Esophagus muscularis mucosa (tissue), 4 donors: ENCODE data around the gene AGPAT4. TPM values are rescaled to one million over a fixed set of nuclear protein-coding genes. Genes with fewer than 3 reads are reported as not detected.
A peak's percentile ranks its signal among the peaks of the same experiment; 100 is the strongest.

Experiments
- DNase-seq: peaks from one replicate; pipeline ENCODE4 v3.0.0-alpha.2; 2017; ENCODE audit errors: extremely low spot score
- H3K27ac ChIP-seq, 4 donors: fragments of 200-600 bp; sonication (generic); replicated peaks in 1 of 4; 1 replicate in 3 of 4; 2 replicates in 1 of 4; pipeline ENCODE4 v1.5.1; 2016 to 2019; ENCODE audit warnings: mild to moderate bottlenecking in 1 of 4
- H3K27me3 ChIP-seq, 4 donors: fragments of 200-600 bp; sonication (generic); one replicate each; pipeline versions ENCODE4 v1.5.1 to v1.6.0; 2016 to 2019
- H3K36me3 ChIP-seq, 4 donors: fragments of 200-600 bp; sonication (generic); one replicate each; pipeline ENCODE4 v1.5.1; 2016 to 2019
- H3K4me1 ChIP-seq, 4 donors: fragments of 200-600 bp; sonication (generic); one replicate each; pipeline ENCODE4 v1.5.1; 2016 to 2019
- H3K4me3 ChIP-seq, 4 donors: fragments of 200-600 bp; sonication (generic); 1 replicate in 2 of 4; 2 replicates in 2 of 4; pipeline ENCODE4 v1.5.1; 2016 to 2019; ENCODE audit warnings: mild to moderate bottlenecking in 4 of 4, moderate library complexity in 1 of 4
- H3K9me3 ChIP-seq, 4 donors: fragments of 200-600 bp; sonication (generic); 1 replicate in 3 of 4; 2 replicates in 1 of 4; pipeline ENCODE4 v1.5.1; 2016 to 2019
- EP300 ChIP-seq: sonication (generic); formaldehyde crosslinking; IDR thresholded peaks from one replicate; pipeline ENCODE4 v1.6.1; 2017; ENCODE audit warnings: antibody characterized with exemption
- POLR2A ChIP-seq: fragments of 450-650 bp; IDR thresholded peaks from one replicate; pipeline ENCODE4 v1.6.1; 2017; ENCODE audit warnings: antibody characterized with exemption, moderate library complexity, mild to moderate bottlenecking, low read depth
- POLR2AphosphoS5 ChIP-seq, 2 donors: sonication (generic); formaldehyde crosslinking; IDR thresholded peaks; one replicate each; pipeline ENCODE4 v1.6.1; 2017; ENCODE audit warnings: antibody characterized with exemption in 2 of 2
- WGBS: methylation state at CpG from one replicate; pipeline ENCODE4 v1.1.5; 2018; 5-methylcytosine and 5-hydroxymethylcytosine counted together
- intact Hi-C: fragments of 100-400 bp; cut with DNase I; formaldehyde crosslinking; loops from one replicate; pipeline ENCODE4 v1.15.1; 2023
- total RNA-seq, 4 donors: library from RNA; depleted of rRNA; stranded (reverse); fragments of >200 nt; gene quantifications; one replicate each; pipeline versions ENCODE4 v1.1.0 to v1.2.1, GENCODE V29; 2016
- TF ChIP-seq, protein P1 (sequence below), 3 experiments: fragments of 200-600 bp in 2 of 3; fragments of 450-650 bp in 1 of 3; sonication (generic) in 2 of 3; IDR thresholded peaks; one replicate each; pipeline ENCODE4 v1.5.1; 2017 to 2019; ENCODE audit warnings: antibody characterized with exemption in 3 of 3, mild to moderate bottlenecking in 2 of 3, moderate library complexity in 1 of 3

The AGPAT4 gene
- total RNA-seq, 4 donors from 2014 or later, result 7.9 to 12.6 (median 10.0) TPM

DNA sequence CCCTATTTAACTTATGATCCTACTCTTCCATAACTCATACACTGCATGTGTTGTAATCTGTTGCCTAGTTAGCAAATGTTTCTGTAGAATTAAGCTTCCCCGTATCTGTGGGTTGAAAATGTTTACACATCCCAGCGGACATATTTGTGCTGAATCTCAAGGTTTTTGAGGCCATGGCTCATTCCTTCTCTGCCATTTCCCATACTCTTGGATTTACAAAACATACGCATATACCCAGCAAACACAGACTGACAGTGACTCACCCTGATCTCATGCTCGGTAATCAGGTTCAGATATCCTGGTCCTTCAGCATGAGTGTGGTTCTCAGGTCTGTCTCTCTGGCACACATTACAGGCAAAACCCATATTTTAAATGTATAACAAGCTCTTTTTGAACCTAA, 58.7 kb downstream of the AGPAT4 start:
- Histone ChIP-seq H3K36me3 (no peaks in the 10 kb centered on the region), H3K4me3 (no peak overlapping the region), H3K27me3 (no peaks in the 10 kb centered on the region), H3K9me3 (no peaks in the 10 kb centered on the region), H3K27ac (no peak overlapping the region), H3K4me1 (peaks cover 0 to 22% (median 17%) of the 10 kb centered on the region in 4 donors)
- no peak for DNase-seq
- intact Hi-C loops, result no loop called here
- TF ChIP-seq EP300 (no peak), POLR2AphosphoS5 (IDR thresholded peaks at IDR 0.05) (no peak)
- TF ChIP-seq, protein P1, sequence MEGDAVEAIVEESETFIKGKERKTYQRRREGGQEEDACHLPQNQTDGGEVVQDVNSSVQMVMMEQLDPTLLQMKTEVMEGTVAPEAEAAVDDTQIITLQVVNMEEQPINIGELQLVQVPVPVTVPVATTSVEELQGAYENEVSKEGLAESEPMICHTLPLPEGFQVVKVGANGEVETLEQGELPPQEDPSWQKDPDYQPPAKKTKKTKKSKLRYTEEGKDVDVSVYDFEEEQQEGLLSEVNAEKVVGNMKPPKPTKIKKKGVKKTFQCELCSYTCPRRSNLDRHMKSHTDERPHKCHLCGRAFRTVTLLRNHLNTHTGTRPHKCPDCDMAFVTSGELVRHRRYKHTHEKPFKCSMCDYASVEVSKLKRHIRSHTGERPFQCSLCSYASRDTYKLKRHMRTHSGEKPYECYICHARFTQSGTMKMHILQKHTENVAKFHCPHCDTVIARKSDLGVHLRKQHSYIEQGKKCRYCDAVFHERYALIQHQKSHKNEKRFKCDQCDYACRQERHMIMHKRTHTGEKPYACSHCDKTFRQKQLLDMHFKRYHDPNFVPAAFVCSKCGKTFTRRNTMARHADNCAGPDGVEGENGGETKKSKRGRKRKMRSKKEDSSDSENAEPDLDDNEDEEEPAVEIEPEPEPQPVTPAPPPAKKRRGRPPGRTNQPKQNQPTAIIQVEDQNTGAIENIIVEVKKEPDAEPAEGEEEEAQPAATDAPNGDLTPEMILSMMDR (IDR thresholded peaks at IDR 0.05), result no peak
- WGBS, result 67% methylated on average over 4 of the region's 4 CpGs

DNA sequence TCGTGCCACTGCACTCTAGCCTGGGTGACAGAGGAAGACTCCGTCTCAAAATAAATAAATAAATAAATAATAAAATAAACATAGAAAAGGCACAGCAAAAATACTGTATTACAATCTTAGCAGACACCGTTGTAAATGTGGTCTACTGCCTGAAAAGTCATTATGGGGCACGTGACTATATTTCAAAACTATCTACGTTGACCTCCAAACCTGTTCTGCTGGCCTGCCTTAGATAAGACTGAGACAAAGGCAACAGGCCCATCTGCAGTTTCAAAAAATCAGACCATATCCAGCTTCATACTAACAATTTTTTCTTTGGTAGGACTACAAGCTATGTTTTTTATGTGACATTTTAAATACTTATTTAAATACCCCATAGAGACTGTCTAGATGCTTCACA, 59.1 kb downstream of the AGPAT4 start:
- TF ChIP-seq, protein P1 (IDR thresholded peaks at IDR 0.05), result no peak
- TF ChIP-seq POLR2AphosphoS5 (IDR thresholded peaks at IDR 0.05) (no peak), EP300 (no peak), POLR2A (no peak)
- H3K27me3 ChIP-seq, result no peaks in the 10 kb centered on the region
- H3K9me3 ChIP-seq, result no peaks in the 10 kb centered on the region
- H3K4me1 ChIP-seq, result peaks cover 0 to 22% (median 17%) of the 10 kb centered on the region in 4 donors
- H3K27ac ChIP-seq, result no peak overlapping the region
- H3K36me3 ChIP-seq, result no peaks in the 10 kb centered on the region
- WGBS, result 97% methylated on average over 5 of the region's 5 CpGs
- intact Hi-C loops, result no loop called here
- no peak for DNase-seq
- H3K4me3 ChIP-seq, result no peak overlapping the region

DNA sequence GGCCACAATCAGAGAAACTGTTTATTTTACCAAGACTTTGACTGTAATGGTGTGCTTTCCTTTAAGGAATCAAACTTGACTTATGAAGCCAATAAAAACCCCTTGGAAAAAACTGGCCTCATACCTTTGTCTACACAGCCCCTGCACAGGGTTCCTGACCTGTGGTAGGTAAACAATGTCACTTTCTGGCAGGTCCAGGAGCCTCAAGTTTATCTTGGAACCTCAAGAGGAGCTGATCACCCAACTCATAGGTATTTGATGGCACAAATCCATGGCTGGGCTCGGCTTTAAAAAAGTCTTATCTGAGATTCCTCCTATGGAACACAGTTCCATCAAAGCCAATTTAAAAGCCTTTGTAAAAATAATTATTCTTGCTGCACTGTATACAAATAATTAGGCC, 61.0 kb downstream of the AGPAT4 start:
- Histone ChIP-seq H3K27me3 (no peaks in the 10 kb centered on the region), H3K4me1 (peaks cover 0 to 22% (median 17%) of the 10 kb centered on the region in 4 donors), H3K36me3 (no peaks in the 10 kb centered on the region), H3K27ac (no peak overlapping the region), H3K9me3 (no peaks in the 10 kb centered on the region), H3K4me3 (no peak overlapping the region)
- intact Hi-C loops, result no loop called here
- TF ChIP-seq, protein P1 (IDR thresholded peaks at IDR 0.05), result no peak
- TF ChIP-seq POLR2A (no peak), EP300 (no peak), POLR2AphosphoS5 (IDR thresholded peaks at IDR 0.05) (no peak)
- 46% methylated on average over 1 of the region's 1 CpG for WGBS
- peak; percentile 47 for DNase-seq

DNA sequence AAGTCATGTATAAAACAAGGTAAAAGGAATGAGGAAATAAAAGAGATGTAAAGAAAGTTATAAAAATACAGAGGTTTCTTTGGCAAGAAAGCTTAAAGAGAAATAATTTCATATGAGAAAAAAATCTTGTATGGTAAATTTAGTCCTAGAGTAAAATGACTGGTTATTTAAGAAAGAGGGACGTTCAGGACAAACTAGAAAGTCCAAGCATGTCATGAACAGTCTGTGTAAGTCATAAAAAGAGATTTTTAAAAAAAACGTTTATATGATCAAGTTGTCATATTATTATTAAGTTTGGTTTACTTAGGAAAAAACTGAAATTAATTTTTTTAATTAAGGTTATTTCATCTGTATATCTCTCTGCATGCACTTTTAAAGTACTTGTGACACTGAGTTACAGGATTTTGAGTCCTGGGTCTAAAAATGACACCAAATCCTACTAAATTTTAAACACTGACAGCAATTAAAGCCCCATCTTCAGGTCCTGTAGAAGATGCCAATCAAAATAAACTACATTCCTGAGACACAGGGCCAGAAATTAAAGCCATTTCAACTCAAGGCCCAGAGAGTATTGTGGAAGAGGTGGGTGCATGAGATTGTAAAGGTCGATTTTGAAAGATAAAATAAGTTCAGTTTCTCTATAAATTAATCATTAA, 62.4 kb downstream of the AGPAT4 start:
- WGBS, result 84% methylated on average over 3 of the region's 3 CpGs
- intact Hi-C loops, result no loop called here
- Histone ChIP-seq H3K27me3 (no peaks in the 10 kb centered on the region), H3K4me1 (peaks cover 0 to 13% (median 11%) of the 10 kb centered on the region in 4 donors), H3K4me3 (no peak overlapping the region), H3K36me3 (no peaks in the 10 kb centered on the region), H3K27ac (no peak overlapping the region), H3K9me3 (no peaks in the 10 kb centered on the region)
- TF ChIP-seq, protein P1 (IDR thresholded peaks at IDR 0.05), result no peak
- no peak for TF ChIP-seq EP300
- TF ChIP-seq POLR2A, result no peak
- TF ChIP-seq POLR2AphosphoS5 (IDR thresholded peaks at IDR 0.05), result no peak
- no peak for DNase-seq

DNA sequence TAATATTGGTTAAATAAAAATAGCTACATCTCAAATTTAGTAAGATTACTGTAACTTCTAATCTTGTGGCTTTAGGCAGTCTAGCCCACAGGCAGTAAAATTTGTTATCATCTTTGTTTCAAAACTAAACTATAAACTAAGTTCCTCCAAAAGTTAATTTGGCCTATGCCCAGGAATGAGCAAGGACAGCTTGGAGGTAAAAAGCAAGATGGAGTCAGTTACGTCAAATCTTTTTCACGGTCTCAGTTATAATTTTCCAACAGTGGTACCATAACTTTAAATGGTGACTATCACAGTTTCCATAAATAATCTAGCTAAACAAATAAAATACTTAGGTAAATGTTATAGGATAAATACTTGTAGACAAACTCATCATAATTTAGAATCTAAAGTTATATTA, 63.0 kb downstream of the AGPAT4 start:
- WGBS, result 100% methylated on average over 2 of the region's 2 CpGs
- no peak overlapping the region for H3K4me3 ChIP-seq
- H3K4me1 ChIP-seq, result peaks cover 0 to 10% (median 6%) of the 10 kb centered on the region in 4 donors
- no peak for DNase-seq
- H3K9me3 ChIP-seq, result no peaks in the 10 kb centered on the region
- no peak overlapping the region for H3K27ac ChIP-seq
- no peaks in the 10 kb centered on the region for H3K27me3 ChIP-seq
- intact Hi-C loops, result no loop called here
- H3K36me3 ChIP-seq, result no peaks in the 10 kb centered on the region
- TF ChIP-seq POLR2A, result no peak
- no peak for TF ChIP-seq EP300
- no peak for TF ChIP-seq POLR2AphosphoS5 (IDR thresholded peaks at IDR 0.05)
- TF ChIP-seq, protein P1 (IDR thresholded peaks at IDR 0.05), result no peak
